Natural killer cell treated with Interleukin-12 subunit alpha and Interleukin-12 subunit beta and Interleukin-15 and Interleukin-18, amount 100 ng/mL, for 72 hours (primary cell): ENCODE measurements around the gene FABP2. TPM values are rescaled to one million over a fixed set of nuclear protein-coding genes. Genes with fewer than 3 reads are reported as not detected.
A peak's percentile ranks its signal among the peaks of the same experiment; 100 is the strongest.
"Not testable (repeated sequence)": the region's sequence is repeated elsewhere in the genome, so short reads cannot be mapped to it uniquely, and the experiment has no call there.

Source experiments
- ATAC-seq, 2 donors: fragments of 150-1000 bp; cut with Tn5 transposase in 1 of 2; sonication (Bioruptor Pico), chemical (Tn5 transposase) in 1 of 2; 2 replicates each; pipeline ENCODE4 v1.10.0; 2021
- DNase-seq: peaks from one replicate; pipeline ENCODE4 v3.0.0; 2022; ENCODE audit warnings: low spot score
- H3K27ac Mint-ChIP-seq, 2 donors: 1 replicate in 1 of 2; 2 replicates in 1 of 2; pipeline ENCODE4 v1.8.0; 2022; ENCODE audit warnings: mixed read lengths in 2 of 2, mild to moderate bottlenecking in 1 of 2, moderate library complexity in 1 of 2
- H3K27me3 Mint-ChIP-seq, 2 donors: 1 replicate in 1 of 2; 2 replicates in 1 of 2; pipeline ENCODE4 v1.8.0; 2022; ENCODE audit warnings: mixed read lengths in 2 of 2
- H3K36me3 Mint-ChIP-seq: one replicate; pipeline ENCODE4 v1.8.0; 2022; ENCODE audit warnings: mixed read lengths
- H3K4me1 Mint-ChIP-seq, 2 donors: 1 replicate in 1 of 2; 2 replicates in 1 of 2; pipeline ENCODE4 v1.8.0; 2022; ENCODE audit warnings: low read depth in 2 of 2, mixed read lengths in 2 of 2, mild to moderate bottlenecking in 1 of 2
- H3K4me3 Mint-ChIP-seq: one replicate; pipeline ENCODE4 v1.8.0; 2022; ENCODE audit warnings: mixed read lengths
- H3K9me3 Mint-ChIP-seq: 2 replicates; pipeline ENCODE4 v1.8.0; 2022; ENCODE audit warnings: mixed read lengths
- total RNA-seq, 2 donors: library from RNA; stranded (reverse); gene quantifications; one replicate each; pipeline ENCODE4 v1.2.3, GENCODE V29; 2022

The FABP2 gene
- total RNA-seq, 2 donors from 2014 or later, result not detected

DNA sequence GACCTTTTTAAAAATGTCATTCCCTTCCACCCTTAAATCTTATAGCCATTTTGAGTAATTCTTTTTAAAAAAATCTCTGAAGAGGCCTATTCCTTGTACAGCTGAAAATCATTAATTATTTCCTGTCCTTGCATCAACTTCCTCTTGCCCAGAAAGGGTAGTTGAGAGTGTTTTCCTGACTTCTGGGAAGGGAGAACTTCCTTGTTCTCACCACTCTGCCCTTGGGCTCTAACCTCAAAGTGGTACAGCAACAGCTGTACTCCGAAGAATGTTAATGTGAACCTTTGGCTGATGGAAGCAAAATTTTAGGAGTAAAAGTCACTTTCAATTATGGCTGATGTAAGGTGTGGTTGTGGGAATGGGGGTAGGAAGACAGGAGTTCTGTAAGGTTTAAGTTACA lies 15.1 kb upstream of the FABP2 start:
- no peak overlapping the region for H3K4me3 Mint-ChIP-seq
- H3K4me1 Mint-ChIP-seq, result peaks cover 0 to 4% of the 10 kb centered on the region in 2 donors
- DNase-seq (no peak), ATAC-seq (no peak)
- H3K27me3 Mint-ChIP-seq, result peaks cover 0 to 15% of the 10 kb centered on the region in 2 donors
- no peaks in the 10 kb centered on the region for H3K9me3 Mint-ChIP-seq
- H3K36me3 Mint-ChIP-seq, result no peaks in the 10 kb centered on the region
- no peak overlapping the region for H3K27ac Mint-ChIP-seq

DNA sequence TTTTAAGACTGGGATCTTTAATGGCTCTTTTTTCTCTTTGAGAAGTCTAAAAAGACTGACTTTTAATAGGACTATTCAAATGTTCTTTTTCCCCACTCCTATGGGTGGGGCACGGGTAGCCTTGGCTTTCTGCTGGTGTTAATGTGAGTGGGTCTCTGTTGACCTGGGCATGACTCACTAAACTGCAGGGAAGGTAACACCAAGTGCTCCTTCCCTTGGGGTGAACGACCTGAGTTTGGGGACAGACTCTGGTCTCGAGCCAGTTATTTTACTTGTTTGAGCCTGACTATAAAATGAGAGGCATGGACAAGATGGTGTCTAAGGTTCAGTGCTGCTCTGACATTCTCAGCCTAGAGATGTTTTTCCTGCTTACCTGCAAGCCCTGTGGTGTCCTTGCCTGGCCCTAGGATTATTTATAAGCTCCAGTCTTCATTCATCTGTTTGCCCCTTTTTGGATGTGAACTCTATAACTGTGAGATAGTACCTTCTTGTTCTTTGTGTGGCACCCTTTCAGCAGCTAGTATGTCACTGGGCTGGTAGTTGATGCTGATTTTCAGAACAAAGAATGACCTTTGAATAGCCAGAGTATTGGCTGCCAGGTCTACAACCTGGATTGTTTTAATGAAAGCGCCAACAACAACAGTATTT lies 14.5 kb upstream of the FABP2 start:
- not testable (repeated sequence) for H3K9me3 Mint-ChIP-seq, H3K4me3 Mint-ChIP-seq, ATAC-seq, H3K27ac Mint-ChIP-seq, H3K36me3 Mint-ChIP-seq, DNase-seq, H3K4me1 Mint-ChIP-seq
- H3K27me3 Mint-ChIP-seq, result peaks cover under 1 to 19% of the 10 kb centered on the region in 2 donors

DNA sequence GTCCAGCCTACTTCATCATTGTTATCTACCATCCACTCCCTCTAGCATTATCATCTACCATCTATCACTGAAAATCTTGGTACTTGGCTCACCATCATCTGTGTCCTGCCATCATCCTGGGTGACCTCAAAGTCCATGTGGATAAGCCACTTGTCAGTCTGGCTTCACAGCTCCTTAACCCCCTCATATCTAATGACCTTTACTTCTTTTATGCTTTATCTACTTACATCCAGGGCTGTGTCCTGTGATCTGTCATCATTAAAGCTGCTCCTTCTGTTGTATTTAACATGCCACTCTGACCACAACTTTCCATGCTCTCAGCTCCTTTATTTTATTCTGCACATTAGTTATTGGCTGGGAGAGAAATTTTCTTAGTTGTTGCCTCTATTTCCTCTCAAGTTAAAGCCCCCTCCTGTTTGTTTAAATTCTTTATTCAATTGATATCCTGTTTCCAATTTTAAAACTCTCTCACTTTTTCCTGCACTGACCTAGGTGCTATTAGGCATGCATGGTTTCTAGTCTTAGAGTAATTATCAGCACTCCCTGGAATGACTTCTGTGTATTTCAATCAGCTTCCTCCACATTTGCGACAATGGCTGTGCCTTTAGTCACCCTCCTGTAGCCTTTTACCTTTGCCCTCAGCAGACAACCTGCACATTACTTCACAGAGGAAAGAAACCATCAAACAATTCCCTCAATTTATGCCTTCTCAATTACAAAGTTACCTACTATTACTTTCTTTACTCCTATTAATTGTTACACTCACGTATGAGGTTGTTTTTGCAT lies 8.1 kb upstream of the FABP2 start:
- no peak for ATAC-seq
- Mint-ChIP-seq H3K27me3 (peaks cover 10 to 41% of the 10 kb centered on the region in 2 donors), H3K27ac (no peak overlapping the region), H3K9me3 (peaks cover 3% of the 10 kb centered on the region), H3K4me1 (peaks cover 0 to 2% of the 10 kb centered on the region in 2 donors), H3K36me3 (no peaks in the 10 kb centered on the region), H3K4me3 (no peak overlapping the region)
- DNase-seq, result no peak

DNA sequence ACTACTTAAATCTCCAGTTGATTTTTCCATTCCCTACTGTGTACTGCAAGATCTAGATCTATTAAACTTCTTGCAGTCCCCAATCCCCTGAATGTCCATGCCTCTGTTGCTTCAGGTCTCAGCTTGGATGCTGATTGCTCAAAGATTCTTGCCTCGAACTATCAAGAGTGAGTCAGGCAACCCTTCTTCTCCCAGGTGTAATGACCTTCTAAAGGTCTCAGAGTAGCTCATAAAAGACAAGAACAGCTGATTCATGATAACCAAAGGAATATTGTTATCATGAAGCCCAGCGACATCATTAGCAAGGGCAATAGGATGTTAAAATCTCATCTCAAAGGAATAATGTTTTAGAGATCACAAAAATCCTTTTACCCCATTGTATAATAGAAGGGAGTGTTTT lies 6.8 kb upstream of the FABP2 start:
- H3K27ac Mint-ChIP-seq, result no peak overlapping the region
- no peak overlapping the region for H3K4me3 Mint-ChIP-seq
- no peaks in the 10 kb centered on the region for H3K36me3 Mint-ChIP-seq
- H3K9me3 Mint-ChIP-seq, result peaks cover 3% of the 10 kb centered on the region
- H3K27me3 Mint-ChIP-seq, result peaks cover 10 to 41% of the 10 kb centered on the region in 2 donors
- peaks cover 0 to 2% of the 10 kb centered on the region in 2 donors for H3K4me1 Mint-ChIP-seq
- ATAC-seq, result no peak
- no peak for DNase-seq

DNA sequence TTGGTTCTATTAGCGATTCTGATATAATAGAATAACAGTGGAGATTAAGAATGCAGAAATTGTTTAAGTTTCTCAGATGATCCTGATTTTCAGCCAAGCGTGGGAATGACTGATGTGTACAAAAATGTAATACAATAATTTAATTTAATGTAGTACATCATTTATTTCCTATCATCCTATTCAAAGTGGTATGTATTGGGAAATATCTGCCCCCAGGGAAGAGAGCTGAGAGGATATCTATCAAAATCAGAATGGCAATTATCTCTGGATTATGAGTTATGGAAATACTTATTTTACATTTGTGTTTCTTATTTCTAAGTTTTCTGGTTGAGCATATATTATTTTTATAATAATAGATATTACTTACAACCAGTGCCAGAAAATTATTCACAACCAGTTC lies 3.9 kb downstream of the FABP2 start:
- no peak for ATAC-seq

DNA sequence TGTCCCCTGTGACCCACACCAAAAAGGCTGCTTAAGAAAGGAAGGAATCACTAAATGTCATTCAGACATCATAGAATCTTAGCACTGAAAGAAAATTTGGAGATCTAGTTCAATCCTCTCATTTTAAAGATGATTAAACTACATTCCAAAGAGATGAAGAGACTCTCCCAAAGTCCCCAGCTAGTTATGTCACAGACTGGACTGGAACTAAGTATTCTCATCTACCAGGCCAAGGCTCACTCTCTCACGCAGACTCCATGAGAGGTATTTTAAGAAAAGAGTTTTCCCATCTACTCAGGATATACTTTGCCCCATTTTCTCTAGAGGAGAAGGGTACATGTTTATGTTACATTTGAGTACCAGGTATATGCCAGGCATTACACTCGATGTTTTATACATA lies 6.9 kb downstream of the FABP2 start:
- peaks cover 28 to 63% of the 10 kb centered on the region in 2 donors for H3K27me3 Mint-ChIP-seq
- ATAC-seq (no peak), DNase-seq (no peak)
- H3K4me1 Mint-ChIP-seq, result no peaks in the 10 kb centered on the region
- H3K36me3 Mint-ChIP-seq, result no peaks in the 10 kb centered on the region
- H3K4me3 Mint-ChIP-seq, result no peak overlapping the region
- H3K27ac Mint-ChIP-seq, result no peak overlapping the region
- no peaks in the 10 kb centered on the region for H3K9me3 Mint-ChIP-seq

More for the DNA sequence above, 3.9 kb downstream of the FABP2 start:
- H3K4me3 Mint-ChIP-seq, result no peak overlapping the region
- no peaks in the 10 kb centered on the region for H3K4me1 Mint-ChIP-seq
- DNase-seq, result no peak
- peaks cover 20 to 62% of the 10 kb centered on the region in 2 donors for H3K27me3 Mint-ChIP-seq
- H3K36me3 Mint-ChIP-seq, result no peaks in the 10 kb centered on the region
- no peak overlapping the region for H3K27ac Mint-ChIP-seq
- no peaks in the 10 kb centered on the region for H3K9me3 Mint-ChIP-seq

DNA sequence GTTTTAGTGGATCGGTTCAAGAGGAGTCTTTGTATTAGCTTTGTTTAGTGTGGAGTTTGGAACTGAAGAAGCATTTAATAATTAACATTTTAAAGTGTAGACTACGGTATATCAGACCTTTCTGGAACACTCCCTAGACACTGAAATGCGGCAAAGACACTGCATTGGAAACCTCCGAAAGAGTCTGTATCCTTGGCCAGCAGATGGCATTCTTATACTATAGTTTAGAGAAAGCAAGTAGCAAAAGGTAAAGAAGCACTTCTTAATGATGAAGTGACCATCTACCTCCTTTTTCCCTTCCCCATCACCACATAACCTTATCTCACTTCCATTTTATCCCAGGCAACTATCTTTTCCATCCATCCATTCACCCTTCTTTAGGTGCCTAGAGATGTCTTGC lies 7.6 kb downstream of the FABP2 start:
- ATAC-seq (no peak), DNase-seq (no peak)
- Mint-ChIP-seq H3K9me3 (no peaks in the 10 kb centered on the region), H3K27me3 (peaks cover 30 to 60% of the 10 kb centered on the region in 2 donors), H3K36me3 (no peaks in the 10 kb centered on the region), H3K27ac (no peak overlapping the region), H3K4me3 (no peak overlapping the region), H3K4me1 (no peaks in the 10 kb centered on the region)

DNA sequence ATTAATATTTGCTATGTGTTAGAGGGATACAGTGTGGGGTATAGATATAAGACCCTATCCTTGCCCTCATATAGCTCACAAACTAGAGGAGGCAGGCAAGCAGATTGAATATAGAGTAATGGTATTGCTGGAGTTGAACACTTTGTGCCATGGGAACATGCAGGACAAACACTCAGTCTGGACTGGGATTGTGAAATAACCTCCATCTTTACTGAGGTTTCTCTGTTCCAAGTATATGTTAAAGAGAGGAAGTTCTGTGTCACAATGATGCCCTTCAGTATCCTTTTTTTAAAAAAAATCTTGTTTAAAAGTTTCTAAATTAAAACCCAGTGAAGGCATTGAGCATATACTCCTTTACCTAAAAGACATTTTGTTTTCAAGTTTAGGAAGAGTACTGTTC lies 8.7 kb downstream of the FABP2 start:
- H3K27me3 Mint-ChIP-seq, result peaks cover 30 to 60% of the 10 kb centered on the region in 2 donors
- H3K36me3 Mint-ChIP-seq, result no peaks in the 10 kb centered on the region
- H3K4me1 Mint-ChIP-seq, result no peaks in the 10 kb centered on the region
- no peak for DNase-seq
- H3K27ac Mint-ChIP-seq, result no peak overlapping the region
- ATAC-seq, result no peak
- H3K9me3 Mint-ChIP-seq, result no peaks in the 10 kb centered on the region
- no peak overlapping the region for H3K4me3 Mint-ChIP-seq

DNA sequence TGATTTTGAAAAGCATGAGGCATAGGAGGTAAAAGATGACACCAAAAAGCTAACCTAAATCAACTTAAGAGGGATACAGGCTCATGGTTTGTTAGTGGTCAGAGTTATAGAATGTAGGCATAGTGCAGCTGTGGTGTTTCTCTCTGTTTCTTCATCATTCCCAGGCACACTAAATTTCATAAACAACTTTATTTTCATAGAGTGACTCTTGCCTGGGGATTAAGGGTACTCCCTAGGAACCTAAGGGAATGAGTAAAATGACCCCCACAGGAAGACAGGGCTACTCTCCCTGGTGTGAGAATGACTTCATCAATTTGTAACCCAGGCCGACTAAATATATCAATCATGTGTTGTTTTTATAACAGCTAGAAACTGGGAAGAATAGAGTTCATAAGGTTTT lies 11.1 kb downstream of the FABP2 start:
- DNase-seq (no peak), ATAC-seq (no peak)
- H3K27ac Mint-ChIP-seq, result no peak overlapping the region
- H3K4me1 Mint-ChIP-seq, result no peaks in the 10 kb centered on the region
- H3K36me3 Mint-ChIP-seq, result no peaks in the 10 kb centered on the region
- H3K9me3 Mint-ChIP-seq, result no peaks in the 10 kb centered on the region
- H3K27me3 Mint-ChIP-seq, result peaks cover 31 to 58% of the 10 kb centered on the region in 2 donors
- no peak overlapping the region for H3K4me3 Mint-ChIP-seq

DNA sequence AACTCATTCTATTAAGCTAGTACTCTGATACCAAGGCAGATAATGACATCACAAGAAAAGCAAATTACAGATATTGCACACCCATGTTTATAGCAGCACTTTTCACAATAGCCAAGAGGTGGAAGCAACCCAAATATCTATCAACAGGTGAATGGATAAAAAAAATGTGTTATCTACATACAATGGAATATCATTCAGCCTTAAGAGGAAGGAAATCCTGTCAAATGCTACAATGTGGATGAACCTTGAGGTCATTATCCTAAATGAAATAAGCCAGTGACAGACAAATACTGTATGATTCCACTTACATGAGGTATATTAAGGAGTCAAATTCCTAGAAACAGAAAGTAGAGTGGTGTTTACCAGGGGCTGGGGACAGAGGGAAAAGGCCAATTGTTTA lies 14.3 kb downstream of the FABP2 start:
- DNase-seq, result no peak
- Mint-ChIP-seq H3K36me3 (no peaks in the 10 kb centered on the region), H3K4me3 (no peak overlapping the region), H3K9me3 (no peaks in the 10 kb centered on the region), H3K4me1 (no peaks in the 10 kb centered on the region), H3K27me3 (peaks cover 16 to 43% of the 10 kb centered on the region in 2 donors), H3K27ac (no peak overlapping the region)
- ATAC-seq, result no peak

DNA sequence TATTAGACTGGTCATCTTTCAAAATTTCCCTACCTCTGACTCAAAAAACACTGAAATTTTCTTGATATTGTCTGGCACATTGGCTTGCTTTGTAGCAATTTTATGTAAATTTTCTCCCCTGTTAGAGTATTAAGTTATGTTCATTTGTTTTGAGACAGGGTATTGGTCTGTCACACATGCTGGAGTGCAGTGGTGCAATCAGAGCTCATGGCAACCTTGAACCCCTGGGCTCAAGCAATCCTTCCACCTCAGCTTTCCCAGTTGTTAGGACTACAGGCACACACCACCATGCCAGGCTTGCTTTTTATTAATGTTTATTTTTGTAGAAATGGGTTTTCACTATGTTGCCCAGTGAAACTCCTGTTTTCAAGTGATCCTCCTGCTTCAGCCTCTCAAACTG lies 17.5 kb downstream of the FABP2 start:
- ATAC-seq (no peak), DNase-seq (no peak)
- Mint-ChIP-seq H3K9me3 (no peaks in the 10 kb centered on the region), H3K4me1 (peaks cover 5 to 13% of the 10 kb centered on the region in 2 donors), H3K27ac (no peak overlapping the region), H3K36me3 (peaks cover 3% of the 10 kb centered on the region), H3K27me3 (peaks cover 11 to 32% of the 10 kb centered on the region in 2 donors), H3K4me3 (no peak overlapping the region)

DNA sequence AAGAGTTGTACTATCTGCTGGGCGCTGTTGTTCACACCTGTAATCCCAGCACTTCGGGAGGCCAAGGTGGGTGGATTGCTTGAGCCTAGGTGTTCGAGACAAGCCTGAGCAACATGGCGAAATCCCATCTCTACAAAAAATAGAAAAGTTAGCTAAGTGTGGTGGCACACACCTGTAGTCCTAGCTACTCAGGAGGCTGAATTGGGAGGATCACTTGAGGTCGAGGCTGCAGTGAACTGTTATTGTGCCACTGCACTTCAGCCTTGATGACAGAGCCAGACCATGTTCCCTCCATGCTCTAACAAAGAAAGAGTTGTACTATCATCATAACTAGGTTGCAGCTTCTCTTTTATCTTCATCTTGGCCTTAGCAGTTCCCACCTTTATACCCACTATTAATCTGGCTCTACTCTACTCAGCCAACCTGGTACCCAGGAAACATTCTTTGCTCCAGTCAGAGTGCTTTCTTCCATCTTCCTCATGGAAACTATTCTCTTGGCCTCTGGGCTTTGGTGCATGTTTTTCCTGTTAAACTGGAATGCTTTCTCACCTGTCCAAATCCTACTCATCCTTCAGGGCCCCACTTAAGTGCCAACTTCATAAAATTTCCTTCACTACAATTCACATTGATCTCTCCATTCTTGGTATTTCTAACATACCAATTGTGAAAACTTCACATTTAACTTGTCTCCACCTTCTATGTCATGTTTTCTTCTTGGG lies 18.2 kb downstream of the FABP2 start:
- Mint-ChIP-seq H3K27ac (no peak overlapping the region), H3K4me3 (no peak overlapping the region), H3K9me3 (no peaks in the 10 kb centered on the region), H3K36me3 (peaks cover 6% of the 10 kb centered on the region), H3K27me3 (peaks cover 10 to 32% of the 10 kb centered on the region in 2 donors), H3K4me1 (peaks cover 12 to 20% of the 10 kb centered on the region in 2 donors)
- ATAC-seq (no peak), DNase-seq (no peak)

DNA sequence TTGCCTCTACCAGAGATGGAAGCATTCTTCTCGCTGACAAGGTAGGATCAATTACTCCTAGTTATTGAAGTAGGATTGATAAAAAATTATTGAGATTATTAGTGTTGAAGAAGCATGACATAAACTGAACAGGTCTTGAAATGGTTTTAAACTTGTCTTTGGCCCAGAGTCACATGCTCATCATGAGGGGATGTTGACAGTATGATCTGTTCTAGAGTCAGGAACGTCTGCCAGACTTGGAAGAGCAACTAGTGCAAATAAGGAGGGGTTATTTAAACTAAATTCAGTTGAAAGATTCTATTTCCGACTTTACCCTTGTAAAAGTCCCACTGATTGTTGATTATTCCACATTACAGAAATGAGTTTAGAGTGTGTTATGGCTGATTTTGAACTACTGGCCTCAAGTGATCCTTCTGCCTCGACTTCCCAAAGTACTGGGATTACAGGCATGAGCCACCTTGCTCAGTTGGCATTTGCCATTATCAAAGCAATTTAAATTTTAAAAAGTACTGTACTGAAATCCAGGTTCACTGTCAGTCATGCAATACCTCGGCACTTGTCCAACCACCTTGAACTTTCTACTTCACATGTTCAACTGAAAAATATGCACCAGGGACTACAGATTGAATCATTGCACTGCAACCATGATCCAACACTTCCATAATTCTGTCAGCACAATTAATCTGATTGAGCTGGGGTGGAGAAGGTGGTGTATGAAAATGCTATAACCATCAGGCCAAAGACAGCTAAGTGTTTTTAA lies 19.7 kb downstream of the FABP2 start:
- ATAC-seq, result no peak
- Mint-ChIP-seq H3K27ac (peak overlapping the region; percentile 94 to 100), H3K4me3 (no peak overlapping the region), H3K9me3 (no peaks in the 10 kb centered on the region), H3K4me1 (peaks cover 16 to 29% of the 10 kb centered on the region in 2 donors), H3K36me3 (peaks cover 6% of the 10 kb centered on the region), H3K27me3 (peaks cover 6 to 27% of the 10 kb centered on the region in 2 donors)
- DNase-seq, result no peak
